ENCODE results near the gene PPP2R3A.

Gene PPP2R3A

GRCh38 chr3:135987661-135988060, 22.1 kb downstream of the PPP2R3A start:
- no peak for DNase-seq (ENCODE audit: low spot score)
- TF ChIP-seq CTCF (IDR thresholded peaks at IDR 0.05; ENCODE audit: extremely low read depth, missing control alignments): no peak

DNA sequence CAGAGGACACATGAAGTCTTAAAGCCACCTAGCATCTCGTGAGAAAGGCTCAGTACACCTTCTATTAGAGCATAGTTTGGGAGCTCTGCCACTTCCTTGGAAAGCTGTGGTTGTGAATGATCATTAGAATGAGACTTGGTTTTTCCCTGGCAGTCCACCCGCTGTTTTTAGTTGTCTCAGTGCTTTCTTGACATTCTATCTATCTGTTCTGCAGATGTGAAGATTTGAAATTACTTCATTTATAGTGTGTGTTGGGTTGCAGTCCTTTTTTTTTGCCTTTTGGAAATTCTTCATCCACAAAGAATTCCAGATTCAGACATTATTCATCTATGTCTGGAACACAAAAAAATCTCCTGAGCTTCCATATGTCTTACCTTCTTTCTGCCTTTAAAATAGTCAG, 23.7 kb downstream of the PPP2R3A start:
- TF ChIP-seq CTCF (IDR thresholded peaks at IDR 0.05; ENCODE audit: extremely low read depth, missing control alignments): no peak
- DNase-seq (ENCODE audit: low spot score): no peak

DNA sequence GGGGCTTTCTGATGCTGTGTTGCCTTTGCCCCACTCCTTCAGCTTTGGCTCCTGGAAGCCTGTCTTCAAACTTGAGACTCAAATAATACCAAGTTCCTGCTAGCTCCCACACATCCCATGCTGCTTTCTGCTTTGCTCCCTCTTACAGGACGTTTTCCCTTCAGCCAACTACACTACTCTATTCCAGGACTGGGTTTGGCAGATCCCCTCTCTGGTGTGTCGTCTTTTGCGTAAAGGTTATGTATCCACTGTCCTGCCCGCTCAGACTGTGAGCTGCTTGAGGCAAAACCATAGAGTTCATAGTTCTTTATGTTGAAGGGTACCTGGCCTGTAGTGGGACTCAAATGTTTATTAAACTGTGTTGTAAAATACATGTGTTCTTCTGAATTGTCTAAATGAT, 25.4 kb downstream of the PPP2R3A start:
- DNase-seq (ENCODE audit: low spot score): no peak
- TF ChIP-seq CTCF (IDR thresholded peaks at IDR 0.05; ENCODE audit: extremely low read depth, missing control alignments): no peak

DNA sequence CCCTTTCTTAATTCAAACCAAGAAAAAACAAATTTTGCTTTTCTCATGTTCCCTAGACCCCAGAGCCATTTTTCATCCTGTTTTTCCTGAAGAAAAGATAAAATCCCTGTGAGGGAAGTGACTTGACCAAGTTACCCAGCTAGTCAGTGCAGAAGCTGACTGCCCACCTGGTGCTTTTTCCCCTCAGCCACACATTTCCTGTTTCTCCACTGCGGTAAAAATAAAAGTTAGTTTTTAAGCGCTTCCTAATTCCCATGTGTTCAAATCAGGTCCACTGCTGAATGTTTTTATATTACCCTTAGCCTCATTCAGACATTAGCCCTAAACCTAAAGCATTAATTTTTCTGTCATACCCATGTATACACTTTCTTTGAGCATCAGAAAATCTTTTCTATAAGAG, 26.1 kb downstream of the PPP2R3A start:
- no peak for DNase-seq (ENCODE audit: low spot score)
- TF ChIP-seq CTCF (IDR thresholded peaks at IDR 0.05; ENCODE audit: extremely low read depth, missing control alignments): no peak

GRCh38 chr3:135992072-135992471, 26.5 kb downstream of the PPP2R3A start:
- TF ChIP-seq CTCF (IDR thresholded peaks at IDR 0.05; ENCODE audit: extremely low read depth, missing control alignments): no peak
- DNase-seq (ENCODE audit: low spot score): no peak

DNA sequence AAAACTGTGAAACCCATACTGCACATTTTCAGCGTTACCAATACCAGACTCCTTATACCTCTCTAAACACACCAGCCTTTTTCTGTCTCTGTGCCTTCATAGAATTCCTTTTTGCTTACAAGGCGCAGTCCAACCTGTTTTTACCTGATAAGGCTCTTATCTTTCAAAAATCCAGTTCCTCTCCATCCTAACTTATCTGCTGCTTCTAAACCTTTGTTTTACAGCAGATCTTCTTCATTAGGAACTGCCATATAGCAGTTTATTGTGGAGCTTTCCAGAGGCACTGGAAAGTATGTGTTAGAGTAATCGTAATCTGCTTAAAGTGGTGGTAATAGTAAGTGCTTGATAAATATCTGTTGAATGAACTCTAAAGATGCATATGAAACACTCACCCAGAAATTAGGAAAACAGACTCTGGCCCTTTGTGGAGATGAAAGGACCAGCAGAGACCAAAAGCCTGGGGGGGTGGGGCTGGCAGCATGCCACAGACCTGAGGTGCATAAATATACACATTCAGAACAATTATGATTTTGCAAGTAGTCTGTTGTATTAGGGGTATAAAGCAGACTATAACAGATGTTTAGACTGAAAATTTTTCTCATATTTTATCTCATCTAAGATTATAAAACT, 29.3 kb downstream of the PPP2R3A start:
- TF ChIP-seq CTCF (IDR thresholded peaks at IDR 0.05; ENCODE audit: extremely low read depth, missing control alignments): no peak
- DNase-seq (ENCODE audit: low spot score): no peak

DNA sequence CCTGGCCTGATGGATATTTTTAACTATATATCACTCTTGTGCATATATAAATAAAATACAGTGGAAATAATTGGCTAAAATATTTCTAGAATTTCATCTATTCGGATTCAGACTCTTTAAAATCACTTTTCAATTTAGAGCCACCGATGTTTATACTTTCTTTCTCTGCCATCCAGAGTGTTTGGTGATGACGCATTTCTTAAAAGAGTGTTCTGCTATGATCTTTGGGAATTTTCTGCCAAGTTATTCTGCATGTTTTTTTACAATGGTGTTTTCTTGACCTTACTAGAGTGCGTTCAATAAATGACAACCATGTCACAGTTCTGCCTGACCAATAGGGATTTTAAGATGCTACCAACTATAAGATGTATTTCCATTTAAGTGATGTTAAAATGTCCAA, 30.2 kb downstream of the PPP2R3A start:
- no peak for TF ChIP-seq CTCF (IDR thresholded peaks at IDR 0.05; ENCODE audit: extremely low read depth, missing control alignments)
- DNase-seq (ENCODE audit: low spot score): no peak

Data from GM20000 (cell line).